Esophagus squamous epithelium (tissue), 5 donors: Measurements from ENCODE around the gene ATP6V0C. TPM values are rescaled to one million over a fixed set of nuclear protein-coding genes. Genes with fewer than 3 reads are reported as not detected.
A peak's percentile ranks its signal among the peaks of the same experiment; 100 is the strongest.

Source experiments
- DNase-seq: peaks from one replicate; lab custom pipeline; 2025; lab: John Stamatoyannopoulos, UW
- H3K27ac ChIP-seq, 4 donors: fragments of 200-600 bp; sonication (generic); one replicate each; pipeline ENCODE4 v1.5.1; 2016 to 2019; ENCODE audit warnings: mild to moderate bottlenecking in 1 of 4
- H3K27me3 ChIP-seq, 4 donors: fragments of 200-600 bp; sonication (generic); 1 replicate in 3 of 4; 2 replicates in 1 of 4; pipeline versions ENCODE4 v1.5.1 to v1.6.0; 2017 to 2021; ENCODE audit warnings: antibody characterized with exemption in 1 of 4
- H3K36me3 ChIP-seq, 3 donors: fragments of 200-600 bp; sonication (generic); one replicate each; pipeline ENCODE4 v1.5.1; 2016 to 2019
- H3K4me1 ChIP-seq, 3 donors: fragments of 200-600 bp; sonication (generic); one replicate each; pipeline ENCODE4 v1.5.1; 2017 to 2019
- H3K4me3 ChIP-seq, 4 donors: fragments of 200-600 bp; sonication (generic); 1 replicate in 3 of 4; 2 replicates in 1 of 4; pipeline ENCODE4 v1.5.1; 2016 to 2019; ENCODE audit warnings: mild to moderate bottlenecking in 2 of 4, moderate library complexity in 1 of 4
- H3K9me3 ChIP-seq, 3 donors: fragments of 200-600 bp; sonication (generic); one replicate each; pipeline ENCODE4 v1.5.1; 2016 to 2019
- POLR2A ChIP-seq, 4 donors: fragments of 450-650 bp; IDR thresholded peaks; one replicate each; pipeline ENCODE4 v1.6.1; 2017; ENCODE audit warnings: antibody characterized with exemption in 4 of 4, mild to moderate bottlenecking in 4 of 4, moderate library complexity in 3 of 4
- WGBS, 2 donors: methylation state at CpG; one replicate each; pipeline ENCODE4 v1.1.5; 2018; 5-methylcytosine and 5-hydroxymethylcytosine counted together
- intact Hi-C: fragments of 100-400 bp; cut with DNase I; formaldehyde crosslinking; loops from one replicate; pipeline ENCODE4 v1.15.0; 2022
- total RNA-seq, 4 donors: library from RNA; depleted of rRNA; stranded (reverse); fragments of >200 nt; gene quantifications; one replicate each; pipeline ENCODE4 v1.1.0, GENCODE V29; 2016
- TF ChIP-seq, protein P1 (sequence below), 6 experiments: fragments of 450-650 bp in 4 of 6; fragments of 200-600 bp in 2 of 6; sonication (generic) in 2 of 6; IDR thresholded peaks; one replicate each; pipeline ENCODE4 v1.5.1; 2016 to 2019; ENCODE audit warnings: antibody characterized with exemption in 6 of 6, mild to moderate bottlenecking in 4 of 6, moderate library complexity in 4 of 6
- donor health status: DM: yes; HTN: yes; CAD: no.

The ATP6V0C gene
- total RNA-seq, 4 donors from 2014 or later: 70.8 to 196 (median 125) TPM

DNA sequence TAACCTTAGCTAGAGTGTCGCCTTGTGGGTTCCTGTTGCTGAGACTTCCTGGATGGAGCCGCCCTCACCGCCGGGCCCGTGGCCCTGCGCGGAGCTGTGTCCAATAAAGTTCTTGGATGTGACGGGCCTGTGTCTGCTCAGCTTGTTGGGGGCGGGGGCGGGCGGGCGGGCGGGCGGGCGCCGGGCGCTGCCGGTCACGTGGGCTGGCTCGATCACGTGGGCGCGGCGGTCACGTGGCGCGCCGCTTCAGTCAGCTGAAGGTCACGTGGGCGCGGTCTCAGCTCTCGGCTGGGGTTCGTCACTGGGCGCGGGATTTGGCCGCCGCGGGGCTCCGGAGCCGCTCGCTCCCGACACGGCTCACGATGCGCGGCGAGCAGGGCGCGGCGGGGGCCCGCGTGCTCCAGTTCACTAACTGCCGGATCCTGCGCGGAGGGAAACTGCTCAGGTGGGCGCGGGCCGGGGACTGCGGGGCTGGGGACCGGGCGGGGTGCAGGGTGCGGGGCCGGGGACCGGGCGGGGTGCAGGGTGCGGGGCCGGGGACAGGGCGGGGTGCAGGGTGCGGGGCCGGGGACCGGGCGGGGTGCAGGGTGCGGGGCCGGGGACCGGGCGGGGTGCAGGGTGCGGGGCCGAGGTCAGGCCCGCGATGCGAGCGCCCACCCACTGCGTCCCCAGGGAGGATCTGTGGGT lies 6.5 kb downstream of the ATP6V0C start, which contains the start of gene AMDHD2:
Gene AMDHD2, plus strand, starts transcription at position 275 of the 687 bp plus-strand sequence. Its CDS starts 88 bp downstream, at position 363.
- Histone ChIP-seq H3K36me3 (peaks cover 11 to 58% (median 23%) of the 10 kb centered on the region in 3 donors), H3K27me3 (no peaks in the 10 kb centered on the region), H3K9me3 (no peaks in the 10 kb centered on the region), H3K4me3 (peak within 1 kb of the TSS; percentile 50 to 85 (median 64)), H3K27ac (peak within 1 kb of the TSS; percentile 93 to 100 (median 98)), H3K4me1 (peaks cover 53 to 70% (median 57%) of the 10 kb centered on the region in 3 donors)
- TF ChIP-seq POLR2A (IDR thresholded peaks at IDR 0.05): peak in 3 of 4 donors; percentile 37 to 68 (median 56)
- TF ChIP-seq, protein P1, sequence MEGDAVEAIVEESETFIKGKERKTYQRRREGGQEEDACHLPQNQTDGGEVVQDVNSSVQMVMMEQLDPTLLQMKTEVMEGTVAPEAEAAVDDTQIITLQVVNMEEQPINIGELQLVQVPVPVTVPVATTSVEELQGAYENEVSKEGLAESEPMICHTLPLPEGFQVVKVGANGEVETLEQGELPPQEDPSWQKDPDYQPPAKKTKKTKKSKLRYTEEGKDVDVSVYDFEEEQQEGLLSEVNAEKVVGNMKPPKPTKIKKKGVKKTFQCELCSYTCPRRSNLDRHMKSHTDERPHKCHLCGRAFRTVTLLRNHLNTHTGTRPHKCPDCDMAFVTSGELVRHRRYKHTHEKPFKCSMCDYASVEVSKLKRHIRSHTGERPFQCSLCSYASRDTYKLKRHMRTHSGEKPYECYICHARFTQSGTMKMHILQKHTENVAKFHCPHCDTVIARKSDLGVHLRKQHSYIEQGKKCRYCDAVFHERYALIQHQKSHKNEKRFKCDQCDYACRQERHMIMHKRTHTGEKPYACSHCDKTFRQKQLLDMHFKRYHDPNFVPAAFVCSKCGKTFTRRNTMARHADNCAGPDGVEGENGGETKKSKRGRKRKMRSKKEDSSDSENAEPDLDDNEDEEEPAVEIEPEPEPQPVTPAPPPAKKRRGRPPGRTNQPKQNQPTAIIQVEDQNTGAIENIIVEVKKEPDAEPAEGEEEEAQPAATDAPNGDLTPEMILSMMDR (IDR thresholded peaks at IDR 0.05): no peak
- intact Hi-C loops: no loop called here
- 0% methylated on average over 1 of the region's 83 CpGs; no CpG with 5 or more reads in 1 of the 2 donors for WGBS, 2 donors
- peak; percentile 55 for DNase-seq

DNA sequence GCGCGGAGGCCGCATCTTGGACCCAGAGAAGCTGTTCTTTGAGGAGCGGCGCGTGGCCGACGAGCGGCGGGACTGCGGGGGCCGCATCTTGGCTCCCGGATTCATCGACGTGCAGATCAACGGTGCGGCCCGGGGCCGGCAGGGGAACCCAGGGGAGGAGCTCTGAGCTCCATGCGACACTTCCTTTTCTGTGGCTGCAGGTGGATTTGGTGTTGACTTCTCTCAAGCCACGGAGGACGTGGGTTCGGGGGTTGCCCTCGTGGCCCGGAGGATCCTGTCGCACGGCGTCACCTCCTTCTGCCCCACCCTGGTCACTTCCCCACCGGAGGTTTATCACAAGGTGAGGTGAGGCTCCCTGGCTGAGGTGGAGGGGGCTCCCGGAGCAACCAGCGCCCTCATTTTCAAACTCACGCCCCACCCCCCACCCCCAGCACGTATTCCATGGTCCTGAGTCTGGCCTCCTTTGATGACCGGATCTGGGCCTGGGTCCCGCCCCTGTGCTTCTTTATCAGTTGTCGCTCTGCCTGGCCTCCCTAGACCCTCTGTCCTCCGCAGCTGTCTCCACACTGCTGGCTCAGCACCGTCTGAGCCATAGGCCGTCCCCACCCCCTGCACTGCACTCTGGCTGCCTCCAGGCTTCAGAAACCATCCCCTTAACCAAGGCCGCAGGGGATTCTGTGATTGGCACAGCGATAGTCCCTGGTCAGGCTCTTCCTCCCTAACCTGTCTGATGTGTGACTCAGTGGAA lies 7.2 kb downstream of the ATP6V0C start:
- TF ChIP-seq, protein P1 (IDR thresholded peaks at IDR 0.05): peak in 2 of 6 experiments; percentile 3 to 32
- TF ChIP-seq POLR2A (IDR thresholded peaks at IDR 0.05): no peak
- Histone ChIP-seq H3K4me3 (peak overlapping the region; percentile 50 to 85 (median 64)), H3K9me3 (no peaks in the 10 kb centered on the region), H3K4me1 (peaks cover 46 to 62% (median 50%) of the 10 kb centered on the region in 3 donors), H3K27me3 (no peaks in the 10 kb centered on the region), H3K36me3 (peaks cover 11 to 65% (median 24%) of the 10 kb centered on the region in 3 donors), H3K27ac (peak overlapping the region; percentile 66 to 100 (median 96))
- intact Hi-C loops: no loop called here
- 42 to 64% methylated on average over 7 to 8 of the region's 41 CpGs for WGBS, 2 donors
- DNase-seq: no peak

DNA sequence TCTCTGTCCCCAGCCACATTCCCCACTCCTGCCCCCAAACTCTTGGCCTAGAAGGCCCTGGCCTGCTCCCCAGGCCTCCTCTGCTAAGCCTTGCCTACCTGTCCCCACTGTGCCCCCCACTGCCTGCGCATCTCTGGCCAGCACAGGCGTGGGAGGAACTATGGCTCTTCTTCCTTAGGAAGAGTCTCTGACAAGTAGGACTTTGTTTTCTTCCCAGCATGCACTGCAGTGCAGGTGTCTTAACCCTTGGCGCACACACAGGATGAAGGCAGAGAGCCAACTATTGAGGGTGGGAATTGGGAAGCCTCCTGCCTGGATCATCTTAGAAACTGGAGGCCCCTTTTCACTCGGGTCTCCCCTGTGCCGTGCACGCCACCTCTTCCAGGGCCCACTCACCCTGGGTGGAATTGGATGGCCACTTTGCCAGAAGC lies 10.1 kb downstream of the ATP6V0C start:
- no peak for TF ChIP-seq POLR2A (IDR thresholded peaks at IDR 0.05)
- TF ChIP-seq, protein P1 (IDR thresholded peaks at IDR 0.05): no peak
- intact Hi-C loops: no loop called here
- Histone ChIP-seq H3K4me3 (no peak overlapping the region), H3K27me3 (no peaks in the 10 kb centered on the region), H3K4me1 (peaks cover 17 to 34% (median 21%) of the 10 kb centered on the region in 3 donors), H3K9me3 (no peaks in the 10 kb centered on the region), H3K36me3 (peaks cover 21 to 82% (median 37%) of the 10 kb centered on the region in 3 donors), H3K27ac (no peak overlapping the region)
- no peak for DNase-seq
- WGBS, 2 donors: 83 to 89% methylated on average over 5 to 6 of the region's 6 CpGs

DNA sequence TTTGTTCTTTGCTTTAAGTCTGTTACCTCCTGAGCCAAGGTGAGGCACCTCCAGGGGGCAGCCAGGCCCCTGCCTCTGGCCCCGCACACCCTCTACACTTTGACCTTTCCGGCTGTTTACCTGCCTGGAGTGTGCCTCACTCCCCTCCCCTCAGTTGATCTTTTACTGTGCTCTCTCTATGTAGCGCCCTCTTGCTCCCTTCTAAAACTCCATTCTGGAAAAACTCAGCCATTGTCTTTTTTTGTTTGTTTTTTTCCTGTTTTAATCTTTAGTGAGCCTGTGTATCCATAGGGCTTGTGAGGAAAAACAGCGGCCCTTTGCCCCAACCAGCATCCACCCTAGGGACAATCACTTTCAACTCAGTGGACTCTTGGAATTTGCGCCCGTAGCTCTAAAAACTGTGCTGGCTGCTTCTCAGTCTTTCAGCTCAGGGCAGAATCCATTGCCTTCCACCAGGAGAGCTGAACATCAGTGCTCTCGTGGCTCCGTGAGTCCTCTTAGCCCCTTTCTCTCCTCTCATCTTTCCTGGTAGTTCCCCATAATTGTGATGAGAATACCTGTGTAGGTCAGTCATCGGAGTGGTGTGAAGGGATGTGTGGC lies 10.7 kb downstream of the ATP6V0C start:
- intact Hi-C loops: no loop called here
- no peak for DNase-seq
- TF ChIP-seq POLR2A (IDR thresholded peaks at IDR 0.05): no peak
- TF ChIP-seq, protein P1 (IDR thresholded peaks at IDR 0.05): no peak
- Histone ChIP-seq H3K4me3 (no peak overlapping the region), H3K36me3 (peaks cover 26 to 82% (median 38%) of the 10 kb centered on the region in 3 donors), H3K4me1 (peaks cover 11 to 28% (median 15%) of the 10 kb centered on the region in 3 donors), H3K9me3 (no peaks in the 10 kb centered on the region), H3K27ac (no peak overlapping the region), H3K27me3 (no peaks in the 10 kb centered on the region)
- 89 to 90% methylated on average over 8 to 9 of the region's 9 CpGs for WGBS, 2 donors
